ENCODE measurements around the gene DNAAF9. TPM values are rescaled to one million over a fixed set of nuclear protein-coding genes. Genes with fewer than 3 reads are reported as not detected.

The DNAAF9 gene
- polyA plus RNA-seq, 4 donors = 17.7 to 31.9 (median 26.3) TPM

GRCh38 chr20:3378138-3378537 lies 29.3 kb downstream of the DNAAF9 start:
- DNase-seq (ENCODE audit: low read depth in 4 of 4, low spot score in 3 of 4) = no peak

- DNase-seq (ENCODE audit: low read depth in 4 of 4, low spot score in 3 of 4) = no peak
These were observed 29.8 kb downstream of the DNAAF9 start for GRCh38 chr20:3377644-3378043.

GRCh38 chr20:3374296-3374695 lies 33.2 kb downstream of the DNAAF9 start:
- DNase-seq (ENCODE audit: low read depth in 4 of 4, low spot score in 3 of 4) = no peak

- DNase-seq (ENCODE audit: low read depth in 4 of 4, low spot score in 3 of 4) = no peak
These were observed 35.7 kb downstream of the DNAAF9 start for GRCh38 chr20:3371754-3372153.

GRCh38 chr20:3367089-3367488 lies 40.4 kb downstream of the DNAAF9 start:
- DNase-seq (ENCODE audit: low read depth in 4 of 4, low spot score in 3 of 4) = no peak

- DNase-seq (ENCODE audit: low read depth in 4 of 4, low spot score in 3 of 4) = no peak
These were observed 43.0 kb downstream of the DNAAF9 start for GRCh38 chr20:3364323-3365013.

- no peak for DNase-seq (ENCODE audit: low read depth in 4 of 4, low spot score in 3 of 4)
These were observed 46.7 kb downstream of the DNAAF9 start for GRCh38 chr20:3360752-3361151.

GRCh38 chr20:3358676-3359340 lies 48.7 kb downstream of the DNAAF9 start:
- DNase-seq (ENCODE audit: low read depth in 4 of 4, low spot score in 3 of 4) = no peak

Other genes with a start within 250 kb of the DNAAF9 start
- 10 to 100 TPM; 13.4 to 21.4 (median 18.9) TPM for gene FASTKD5, start 247.8 kb downstream of the DNAAF9 start, polyA plus RNA-seq (ENCODE audit: insufficient read length in 4 of 4)
- 10 to 100 TPM in 1 of 4 donors, 1 to 10 TPM in 3; 8.7 to 13.0 (median 9.6) TPM for gene UBOX5, start 247.8 kb downstream of the DNAAF9 start, polyA plus RNA-seq (ENCODE audit: insufficient read length in 4 of 4)
- gene LZTS3, start 234.1 kb downstream of the DNAAF9 start, polyA plus RNA-seq (ENCODE audit: insufficient read length in 4 of 4) = 10 to 100 TPM in 3 of 4 donors, 1 to 10 TPM in 1; 4.9 to 20.9 (median 13.3) TPM
- 10 to 100 TPM; 34.3 to 59.7 (median 48.1) TPM for gene DDRGK1, start 203.0 kb downstream of the DNAAF9 start, polyA plus RNA-seq (ENCODE audit: insufficient read length in 4 of 4)
- gene ITPA, start 198.2 kb downstream of the DNAAF9 start, polyA plus RNA-seq (ENCODE audit: insufficient read length in 4 of 4) = 10 to 100 TPM; 39.4 to 79.6 (median 48.7) TPM
- 1 to 10 TPM in 3 of 4 donors, under 1 TPM in 1; 0.42 to 4.2 (median 2.1) TPM for gene SLC4A11, start 168.5 kb downstream of the DNAAF9 start, polyA plus RNA-seq (ENCODE audit: insufficient read length in 4 of 4)
- 10 to 100 TPM; 41.0 to 57.3 (median 47.5) TPM for gene ATRN, start 63.3 kb upstream of the DNAAF9 start, polyA plus RNA-seq (ENCODE audit: insufficient read length in 4 of 4)